Body of pancreas (tissue), 4 donors: ENCODE data around the gene KCNIP4. TPM values are rescaled to one million over a fixed set of nuclear protein-coding genes. Genes with fewer than 3 reads are reported as not detected.

Experiments used
- ATAC-seq: fragments of 150-250 bp; one replicate; pipeline ENCODE4 v1.9.1; 2016
- DNase-seq, 4 donors: peaks; one replicate each; pipeline ENCODE4 v3.0.0-alpha.2; 2019
- H3K27ac ChIP-seq, 4 donors: fragments of 200-600 bp; sonication (generic); 1 replicate in 3 of 4; 2 replicates in 1 of 4; pipeline versions ENCODE4 v1.5.1 to v1.6.1; 2016 to 2019; ENCODE audit warnings: mild to moderate bottlenecking in 1 of 4, mixed read lengths in 1 of 4, moderate library complexity in 1 of 4
- H3K27me3 ChIP-seq, 2 donors: fragments of 200-600 bp; sonication (generic); one replicate each; pipeline ENCODE4 v1.6.0; 2016; ENCODE audit warnings: mild to moderate bottlenecking in 1 of 2
- H3K36me3 ChIP-seq, 2 donors: fragments of 200-600 bp; sonication (generic); replicated peaks in 1 of 2; 2 replicates each; pipeline ENCODE4 v1.5.1; 2016; ENCODE audit warnings: low read depth in 2 of 2; ENCODE audit not compliant: insufficient read depth in 1 of 2
- H3K4me1 ChIP-seq: fragments of 200-600 bp; sonication (generic); one replicate; pipeline ENCODE4 v1.6.0; 2016
- H3K4me3 ChIP-seq, 2 donors: fragments of 200-600 bp; sonication (generic); 1 replicate in 1 of 2; 2 replicates in 1 of 2; pipeline ENCODE4 v1.5.1; 2016 to 2019
- H3K9me3 ChIP-seq, 3 donors: fragments of 200-600 bp; sonication (generic); 1 replicate in 2 of 3; 2 replicates in 1 of 3; pipeline ENCODE4 v1.5.1; 2016
- CTCF ChIP-seq, 7 experiments: fragments of 450-650 bp in 4 of 7; fragments of 200-600 bp in 3 of 7; sonication (generic) in 3 of 7; IDR thresholded peaks; one replicate each; pipeline ENCODE4 v1.5.1; 2016 to 2019; ENCODE audit warnings: antibody characterized with exemption in 7 of 7
- POLR2A ChIP-seq, 3 donors: fragments of 450-650 bp; IDR thresholded peaks; one replicate each; pipeline ENCODE4 v1.6.1; 2016; ENCODE audit warnings: antibody characterized with exemption in 3 of 3, mild to moderate bottlenecking in 2 of 3
- WGBS, 2 donors: methylation state at CpG; one replicate each; pipeline ENCODE4 v1.1.5; 2017; 5-methylcytosine and 5-hydroxymethylcytosine counted together
- intact Hi-C: fragments of 100-400 bp; cut with DNase I; formaldehyde crosslinking; loops from one replicate; pipeline ENCODE4 v1.15.1; 2023
- total RNA-seq, 2 donors: library from RNA; depleted of rRNA; stranded (reverse); fragments of >200 nt; gene quantifications; one replicate each; pipeline ENCODE4 v1.1.0, GENCODE V29; 2016

The KCNIP4 gene
- total RNA-seq, 2 donors from 2014 or later, result not detected

GRCh38 chr4:21887481-21887880 is 61.1 kb downstream of the KCNIP4 start:
- intact Hi-C loops, result no loop called here
- Histone ChIP-seq H3K4me1 (no peaks in the 10 kb centered on the region), H3K36me3 (no peaks in the 10 kb centered on the region), H3K9me3 (no peaks in the 10 kb centered on the region), H3K4me3 (no peak overlapping the region), H3K27me3 (no peaks in the 10 kb centered on the region), H3K27ac (no peak overlapping the region)
- DNase-seq (no peak), ATAC-seq (no peak)
- TF ChIP-seq CTCF (IDR thresholded peaks at IDR 0.05) (no peak), POLR2A (IDR thresholded peaks at IDR 0.05) (no peak)
- 35 to 50% methylated on average over 1 of the region's 1 CpG for WGBS, 2 donors

- ATAC-seq (no peak), DNase-seq (no peak)
- H3K27ac ChIP-seq, result no peak overlapping the region
- H3K4me3 ChIP-seq, result no peak overlapping the region
- 59 to 61% methylated on average over 5 of the region's 5 CpGs for WGBS, 2 donors
- H3K4me1 ChIP-seq, result no peaks in the 10 kb centered on the region
- no peaks in the 10 kb centered on the region for H3K36me3 ChIP-seq
- TF ChIP-seq POLR2A (IDR thresholded peaks at IDR 0.05) (no peak), CTCF (IDR thresholded peaks at IDR 0.05) (no peak)
- H3K27me3 ChIP-seq, result no peaks in the 10 kb centered on the region
- intact Hi-C loops, result no loop called here
- H3K9me3 ChIP-seq, result no peaks in the 10 kb centered on the region
Observed at GRCh38 chr4:21885770-21886169, 62.8 kb downstream of the KCNIP4 start.

GRCh38 chr4:21885241-21885640 is 63.3 kb downstream of the KCNIP4 start:
- no peak overlapping the region for H3K4me3 ChIP-seq
- intact Hi-C loops, result no loop called here
- ATAC-seq (no peak), DNase-seq (no peak)
- TF ChIP-seq CTCF (IDR thresholded peaks at IDR 0.05) (no peak), POLR2A (IDR thresholded peaks at IDR 0.05) (no peak)
- H3K27ac ChIP-seq, result no peak overlapping the region
- H3K27me3 ChIP-seq, result no peaks in the 10 kb centered on the region
- H3K36me3 ChIP-seq, result no peaks in the 10 kb centered on the region
- 33 to 34% methylated on average over 2 of the region's 2 CpGs for WGBS, 2 donors
- H3K9me3 ChIP-seq, result no peaks in the 10 kb centered on the region
- no peaks in the 10 kb centered on the region for H3K4me1 ChIP-seq

- WGBS, 2 donors, result 47 to 63% methylated on average over 2 of the region's 2 CpGs
- no peak for TF ChIP-seq POLR2A (IDR thresholded peaks at IDR 0.05)
- no peak for TF ChIP-seq CTCF (IDR thresholded peaks at IDR 0.05)
- Histone ChIP-seq H3K27me3 (no peaks in the 10 kb centered on the region), H3K4me3 (no peak overlapping the region), H3K27ac (no peak overlapping the region), H3K9me3 (no peaks in the 10 kb centered on the region), H3K36me3 (no peaks in the 10 kb centered on the region), H3K4me1 (no peaks in the 10 kb centered on the region)
- intact Hi-C loops, result no loop called here
- ATAC-seq, result no peak
- DNase-seq, result no peak
Observed at GRCh38 chr4:21884615-21885014, 64.0 kb downstream of the KCNIP4 start.

- Histone ChIP-seq H3K4me1 (no peaks in the 10 kb centered on the region), H3K36me3 (no peaks in the 10 kb centered on the region), H3K27me3 (no peaks in the 10 kb centered on the region), H3K27ac (no peak overlapping the region), H3K4me3 (no peak overlapping the region), H3K9me3 (no peaks in the 10 kb centered on the region)
- DNase-seq, result no peak
- 53 to 60% methylated on average over 4 of the region's 4 CpGs for WGBS, 2 donors
- no peak for TF ChIP-seq POLR2A (IDR thresholded peaks at IDR 0.05)
- TF ChIP-seq CTCF (IDR thresholded peaks at IDR 0.05), result no peak
- no peak for ATAC-seq
- intact Hi-C loops, result no loop called here
Observed at GRCh38 chr4:21882051-21882839, 66.3 kb downstream of the KCNIP4 start.
